T-cell (primary cell): ENCODE data around the gene KRTAP9-3. TPM values are rescaled to one million over a fixed set of nuclear protein-coding genes. Genes with fewer than 3 reads are reported as not detected.
"Not testable (repeated sequence)": the region's sequence is repeated elsewhere in the genome, so short reads cannot be mapped to it uniquely, and the experiment has no call there.

Source experiments
- ATAC-seq, 4 experiments: fragments of 200-7000 bp in 3 of 4; fragments of 150-1000 bp in 1 of 4; cut with Tn5 transposase; replicated peaks in 1 of 4; 1 replicate in 3 of 4; 2 replicates in 1 of 4; pipeline ENCODE4 v1.10.0; 2021; ENCODE audit warnings: moderate library complexity in 3 of 4, mild to moderate bottlenecking in 2 of 4, moderate number of reproducible peaks in 1 of 4
- CTCF ChIA-PET, 2 donors: fragments of 300-600 bp; sonication (Branson Sonifier 250); formaldehyde crosslinking; loops; one replicate each; lab custom pipeline; 2022; ENCODE audit warnings: antibody characterized with exemption in 2 of 2; lab: Charles Lee
- POLR2A ChIA-PET, 2 donors: fragments of 300-600 bp; sonication (Branson Sonifier 250); formaldehyde crosslinking; loops; one replicate each; lab custom pipeline; 2022; ENCODE audit warnings: antibody characterized with exemption in 2 of 2; lab: Charles Lee
- DNase-seq, 35 experiments: peaks; one replicate each; pipeline versions ENCODE4 v3.0.0 to v3.0.0-alpha.2; 2013 to 2023
- H3K27ac ChIP-seq: one replicate; pipeline ENCODE4 v1.5.1; 2013; ENCODE audit warnings: low read length
- H3K27me3 ChIP-seq, 2 experiments: replicated peaks in 1 of 2; 1 replicate in 1 of 2; 2 replicates in 1 of 2; pipeline versions ENCODE4 v1.6.1 to v1.7.0; 2013; ENCODE audit warnings: low read length in 1 of 2, mixed read lengths in 1 of 2; ENCODE audit not compliant: control insufficient read depth in 2 of 2, insufficient read depth in 2 of 2; ENCODE audit errors: extremely low read depth in 1 of 2
- H3K36me3 ChIP-seq, 2 donors: 1 replicate in 1 of 2; 2 replicates in 1 of 2; pipeline versions ENCODE4 v1.6.1 to v1.7.0; 2013; ENCODE audit warnings: low read length in 1 of 2; ENCODE audit not compliant: control insufficient read depth in 2 of 2, insufficient read depth in 1 of 2; ENCODE audit errors: extremely low read depth in 1 of 2
- H3K4me1 ChIP-seq, 2 experiments: 1 replicate in 1 of 2; 2 replicates in 1 of 2; pipeline versions ENCODE4 v1.6.1 to v1.7.0; 2013; ENCODE audit warnings: low read length in 2 of 2, mixed read lengths in 1 of 2; ENCODE audit not compliant: insufficient read depth in 2 of 2, control insufficient read depth in 1 of 2; ENCODE audit errors: extremely low read depth in 1 of 2
- H3K4me3 ChIP-seq, 2 donors: 1 replicate in 1 of 2; 2 replicates in 1 of 2; pipeline versions ENCODE4 v1.5.1 to v1.7.0; 2013; ENCODE audit warnings: mild to moderate bottlenecking in 2 of 2, low read length in 1 of 2, moderate library complexity in 1 of 2; ENCODE audit not compliant: control insufficient read depth in 1 of 2; ENCODE audit errors: extremely low read depth in 1 of 2
- H3K9me3 ChIP-seq: 2 replicates; pipeline ENCODE4 v1.7.0; 2013
- H3K27ac Mint-ChIP-seq, 2 donors: one replicate each; pipeline ENCODE4 v1.8.0; 2020 to 2021; ENCODE audit warnings: mild to moderate bottlenecking in 2 of 2, mixed read lengths in 2 of 2
- H3K27me3 Mint-ChIP-seq, 2 donors: one replicate each; pipeline ENCODE4 v1.8.0; 2021 to 2022; ENCODE audit warnings: mixed read lengths in 2 of 2
- H3K36me3 Mint-ChIP-seq: one replicate; pipeline ENCODE4 v1.8.0; 2021; ENCODE audit warnings: mixed read lengths
- H3K4me1 Mint-ChIP-seq, 3 donors: one replicate each; pipeline ENCODE4 v1.8.0; 2020 to 2022; ENCODE audit warnings: mixed read lengths in 3 of 3, mild to moderate bottlenecking in 1 of 3
- H3K4me3 Mint-ChIP-seq, 3 donors: one replicate each; pipeline ENCODE4 v1.8.0; 2020 to 2022; ENCODE audit warnings: mild to moderate bottlenecking in 3 of 3, mixed read lengths in 3 of 3, moderate library complexity in 3 of 3
- H3K9me3 Mint-ChIP-seq, 3 donors: one replicate each; pipeline ENCODE4 v1.8.0; 2020 to 2022; ENCODE audit warnings: mixed read lengths in 3 of 3
- WGBS: methylation state at CpG from one replicate; pipeline ENCODE4 v1.1.5; 2013; ENCODE audit warnings: missing lambda C conversion rate; ENCODE audit not compliant: insufficient coverage; 5-methylcytosine and 5-hydroxymethylcytosine counted together
- total RNA-seq, 35 experiments: library from RNA in 6 of 35; stranded (reverse) in 6 of 35; fragments of 120-200 nt in 1 of 35; gene quantifications; one replicate each; pipeline versions ENCODE4 v1.2.1 to v1.2.4 and lab custom pipeline; 2013 to 2026

Gene KRTAP9-3
- total RNA-seq, 5 donors from 2014 or later (not counting 1 experiment from before 2014, with no cell fraction given), result not detected

GRCh38 chr17:41275648-41276190 lies 43.5 kb downstream of the KRTAP9-3 start, which contains the start of gene KRTAP9-7:
Gene KRTAP9-7 (plus strand): TSS chr17:41275698. CDS start chr17:41275698, 0 bp downstream.
- peaks cover 11 to 18% of the 10 kb centered on the region in 2 donors for H3K27me3 Mint-ChIP-seq
- peak in 1 of 35 experiments; percentile 0 for DNase-seq
- H3K9me3 ChIP-seq, H3K4me3 Mint-ChIP-seq, H3K36me3 ChIP-seq, H3K27ac ChIP-seq, H3K36me3 Mint-ChIP-seq, H3K27ac Mint-ChIP-seq, POLR2A ChIA-PET, CTCF ChIA-PET, H3K27me3 ChIP-seq, H3K9me3 Mint-ChIP-seq, H3K4me3 ChIP-seq, ATAC-seq, H3K4me1 ChIP-seq: not testable (repeated sequence)
- peaks cover 0 to 11% (median 4%) of the 10 kb centered on the region in 3 donors for H3K4me1 Mint-ChIP-seq
- 81% methylated on average over 3 of the region's 3 CpGs for WGBS

GRCh38 chr17:41278176-41278955 lies 46.1 kb downstream of the KRTAP9-3 start:
- CTCF ChIA-PET, result no interaction called here
- 90% methylated on average over 2 of the region's 3 CpGs for WGBS
- no peaks in the 10 kb centered on the region for H3K9me3 Mint-ChIP-seq

More at GRCh38 chr17:41278176-41278955, 46.1 kb downstream of the KRTAP9-3 start:
- H3K27me3 Mint-ChIP-seq, result peaks cover 11 to 12% of the 10 kb centered on the region in 2 donors
- H3K9me3 ChIP-seq, result no peaks in the 10 kb centered on the region
- no peaks in the 10 kb centered on the region for H3K4me1 ChIP-seq
- H3K4me1 Mint-ChIP-seq, result peaks cover 0 to 5% (median 0%) of the 10 kb centered on the region in 3 donors
- no peak overlapping the region for H3K27ac Mint-ChIP-seq
- POLR2A ChIA-PET, result no interaction called here
- no peak for ATAC-seq
- H3K27ac ChIP-seq, result no peak overlapping the region
- H3K36me3 Mint-ChIP-seq, result no peaks in the 10 kb centered on the region
- H3K36me3 ChIP-seq, result no peaks in the 10 kb centered on the region
- peak in 1 of 35 experiments; percentile 0 for DNase-seq
- H3K4me3 ChIP-seq, result no peak overlapping the region
- no peaks in the 10 kb centered on the region for H3K27me3 ChIP-seq
- H3K4me3 Mint-ChIP-seq, result no peak overlapping the region

Other genes starting within 250 kb of the KRTAP9-3 start
- not detected for gene KRT40, start 248.1 kb upstream of the KRTAP9-3 start, total RNA-seq
- gene KRTAP3-3, start 238.3 kb upstream of the KRTAP9-3 start, total RNA-seq, result not detected
- gene KRTAP3-2, start 232.5 kb upstream of the KRTAP9-3 start, total RNA-seq, result not detected
- not detected for gene KRTAP3-1, start 223.3 kb upstream of the KRTAP9-3 start, total RNA-seq
- not detected for gene KRTAP1-5, start 205.2 kb upstream of the KRTAP9-3 start, total RNA-seq
- gene KRTAP1-4, start 202.3 kb upstream of the KRTAP9-3 start, total RNA-seq, result not detected
- not detected for gene KRTAP1-3, start 197.6 kb upstream of the KRTAP9-3 start, total RNA-seq
- gene KRTAP1-1, start 191.0 kb upstream of the KRTAP9-3 start, total RNA-seq, result not detected
- not detected for gene KRTAP2-1, start 185.1 kb upstream of the KRTAP9-3 start, total RNA-seq
- not detected for gene KRTAP2-2, start 177.2 kb upstream of the KRTAP9-3 start, total RNA-seq
- not detected for gene KRTAP2-3, start 172.3 kb upstream of the KRTAP9-3 start, total RNA-seq
- not detected for gene KRTAP2-4, start 166.6 kb upstream of the KRTAP9-3 start, total RNA-seq
- not detected for gene KRTAP4-7, start 148.3 kb upstream of the KRTAP9-3 start, total RNA-seq
- not detected for gene KRTAP4-8, start 134.3 kb upstream of the KRTAP9-3 start, total RNA-seq
- not detected for gene KRTAP4-16, start 130.2 kb upstream of the KRTAP9-3 start, total RNA-seq
- not detected for gene KRTAP4-9, start 127.1 kb upstream of the KRTAP9-3 start, total RNA-seq
- not detected for gene KRTAP4-11, start 114.1 kb upstream of the KRTAP9-3 start, total RNA-seq
- gene KRTAP4-12, start 108.3 kb upstream of the KRTAP9-3 start, total RNA-seq, result not detected
- not detected for gene KRTAP4-6, start 91.9 kb upstream of the KRTAP9-3 start, total RNA-seq
- gene KRTAP4-5, start 82.6 kb upstream of the KRTAP9-3 start, total RNA-seq, result not detected
- gene KRTAP4-4, start 71.7 kb upstream of the KRTAP9-3 start, total RNA-seq, result not detected
- not detected for gene KRTAP4-3, start 64.2 kb upstream of the KRTAP9-3 start, total RNA-seq
- gene KRTAP4-2, start 54.2 kb upstream of the KRTAP9-3 start, total RNA-seq, result not detected
- not detected for gene KRTAP4-1, start 47.5 kb upstream of the KRTAP9-3 start, total RNA-seq
- gene KRTAP9-1, start 42.6 kb upstream of the KRTAP9-3 start, total RNA-seq, result not detected
- not detected for gene KRTAP9-2, start 5.8 kb upstream of the KRTAP9-3 start, total RNA-seq
- gene KRTAP9-8, start 5.5 kb downstream of the KRTAP9-3 start, total RNA-seq, result not detected
- not detected for gene KRTAP9-4, start 17.2 kb downstream of the KRTAP9-3 start, total RNA-seq
- gene KRTAP9-9, start 22.9 kb downstream of the KRTAP9-3 start, total RNA-seq, result not detected
- not detected for gene KRTAP9-6, start 32.9 kb downstream of the KRTAP9-3 start, total RNA-seq
- gene KRTAP9-7, start 43.2 kb downstream of the KRTAP9-3 start, total RNA-seq, result not detected
- gene KRTAP29-1, start 70.4 kb downstream of the KRTAP9-3 start, total RNA-seq, result under 1 TPM in 2 of 5 donors, not detected in 3; 0.43 to 0.84 TPM
- 1 to 10 TPM in 1 of 5 donors, under 1 TPM in 3, not detected in 1; 0.16 to 1.1 (median 0.45) TPM for gene KRTAP16-1, start 76.9 kb downstream of the KRTAP9-3 start, total RNA-seq
- gene KRTAP17-1, start 83.3 kb downstream of the KRTAP9-3 start, total RNA-seq, result not detected
- not detected for gene KRT33A, start 118.4 kb downstream of the KRTAP9-3 start, total RNA-seq
- gene KRT33B, start 137.4 kb downstream of the KRTAP9-3 start, total RNA-seq, result not detected
- not detected for gene KRT34, start 149.9 kb downstream of the KRTAP9-3 start, total RNA-seq
- gene KRT31, start 165.2 kb downstream of the KRTAP9-3 start, total RNA-seq, result not detected
- not detected for gene KRT37, start 192.1 kb downstream of the KRTAP9-3 start, total RNA-seq
- gene KRT38, start 208.5 kb downstream of the KRTAP9-3 start, total RNA-seq, result not detected
- not detected for gene KRT32, start 234.9 kb downstream of the KRTAP9-3 start, total RNA-seq
- gene KRT35, start 248.7 kb downstream of the KRTAP9-3 start, total RNA-seq, result not detected